Measurements from ENCODE around the gene KIF21B. TPM values are rescaled to one million over a fixed set of nuclear protein-coding genes. Genes with fewer than 3 reads are reported as not detected.

KIF21B gene
- total and polyA plus RNA-seq, 9 of the 15 experiments (the other 6 are each of a cell fraction or from before 2014, with no cell fraction given): 0.46 to 13.4 (median 5.9) TPM

DNA sequence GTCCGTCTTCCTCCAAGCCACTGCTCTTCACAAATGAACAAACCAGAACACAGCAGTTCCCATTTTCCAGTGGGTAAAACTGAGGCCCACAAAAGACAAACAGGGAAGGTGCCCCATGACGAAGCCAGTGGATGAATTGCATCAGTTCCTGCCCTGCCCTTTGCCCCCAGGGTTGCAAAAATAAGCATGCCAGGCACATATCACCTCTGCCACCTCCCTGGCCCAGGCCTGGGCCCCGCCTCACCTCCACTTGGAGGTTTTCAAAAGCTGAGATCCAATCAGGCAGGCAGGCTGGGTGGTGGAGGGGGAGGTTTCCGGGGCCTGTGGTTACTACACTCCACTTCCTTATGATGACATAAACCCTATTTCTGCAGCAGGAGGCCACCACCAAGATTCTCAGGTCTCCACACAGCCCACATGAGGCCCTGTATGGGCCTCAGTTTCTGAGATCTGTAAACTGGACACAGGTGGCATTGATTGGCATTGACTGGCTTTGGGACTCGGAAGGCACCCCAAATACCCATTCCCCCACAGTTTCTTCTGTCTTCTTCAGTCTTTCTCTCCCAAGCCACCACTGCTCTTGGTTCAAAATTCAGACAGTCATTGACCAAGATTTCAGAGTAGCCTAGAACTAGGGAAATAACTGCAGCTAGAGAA is 4.1 kb downstream of the KIF21B start (continued):
- TF ChIP-seq, protein P1, sequence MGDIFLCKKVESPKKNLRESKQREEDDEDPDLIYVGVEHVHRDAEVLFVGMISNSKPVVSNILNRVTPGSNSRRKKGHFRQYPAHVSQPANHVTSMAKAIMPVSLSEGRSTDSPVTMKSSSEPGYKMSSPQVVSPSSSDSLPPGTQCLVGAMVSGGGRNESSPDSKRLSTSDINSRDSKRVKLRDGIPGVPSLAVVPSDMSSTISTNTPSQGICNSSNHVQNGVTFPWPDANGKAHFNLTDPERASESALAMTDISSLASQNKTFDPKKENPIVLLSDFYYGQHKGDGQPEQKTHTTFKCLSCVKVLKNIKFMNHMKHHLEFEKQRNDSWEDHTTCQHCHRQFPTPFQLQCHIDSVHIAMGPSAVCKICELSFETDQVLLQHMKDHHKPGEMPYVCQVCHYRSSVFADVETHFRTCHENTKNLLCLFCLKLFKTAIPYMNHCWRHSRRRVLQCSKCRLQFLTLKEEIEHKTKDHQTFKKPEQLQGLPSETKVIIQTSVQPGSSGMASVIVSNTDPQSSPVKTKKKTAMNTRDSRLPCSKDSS (IDR thresholded peaks at IDR 0.05; ENCODE audit: low read depth, partially characterized antibody): no peak
- TF ChIP-seq MEF2D (tag; conservative IDR thresholded peaks at IDR 0.05; ENCODE audit: low read depth): no peak
- peak in 1 of 2 experiments; percentile 59; a peak in 1 of 4 replicates for TF ChIP-seq MAZ (CRISPR knock-in tag; conservative IDR thresholded peaks at IDR 0.05 in 1 of 2, IDR thresholded peaks at IDR 0.05 in 1 of 2)
- peak; percentile 81 for TF ChIP-seq ELF1 (tag; IDR thresholded peaks at IDR 0.05)
- no peak for TF ChIP-seq ZNF77 (CRISPR knock-in tag; IDR thresholded peaks at IDR 0.05)
- no peak for TF ChIP-seq HSF4 (CRISPR knock-in tag; IDR thresholded peaks at IDR 0.05; ENCODE audit: borderline replicate concordance)
- TF ChIP-seq, protein P2, sequence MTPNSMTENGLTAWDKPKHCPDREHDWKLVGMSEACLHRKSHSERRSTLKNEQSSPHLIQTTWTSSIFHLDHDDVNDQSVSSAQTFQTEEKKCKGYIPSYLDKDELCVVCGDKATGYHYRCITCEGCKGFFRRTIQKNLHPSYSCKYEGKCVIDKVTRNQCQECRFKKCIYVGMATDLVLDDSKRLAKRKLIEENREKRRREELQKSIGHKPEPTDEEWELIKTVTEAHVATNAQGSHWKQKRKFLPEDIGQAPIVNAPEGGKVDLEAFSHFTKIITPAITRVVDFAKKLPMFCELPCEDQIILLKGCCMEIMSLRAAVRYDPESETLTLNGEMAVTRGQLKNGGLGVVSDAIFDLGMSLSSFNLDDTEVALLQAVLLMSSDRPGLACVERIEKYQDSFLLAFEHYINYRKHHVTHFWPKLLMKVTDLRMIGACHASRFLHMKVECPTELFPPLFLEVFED (CRISPR knock-in tag; conservative IDR thresholded peaks at IDR 0.05): no peak
- TF ChIP-seq NFYB (IDR thresholded peaks at IDR 0.05; ENCODE audit: extremely low read depth, insufficient read length): peak; percentile 36
- TF ChIP-seq ZNF316 (IDR thresholded peaks at IDR 0.05): no peak
- no peak for TF ChIP-seq STAG1 (CRISPR knock-in tag; IDR thresholded peaks at IDR 0.05; ENCODE audit: borderline replicate concordance)
- TF ChIP-seq ZNF232 (CRISPR knock-in tag; IDR thresholded peaks at IDR 0.05): no peak
- TF ChIP-seq KDM5B (IDR thresholded peaks at IDR 0.05; ENCODE audit: insufficient replicate concordance, low read depth, low read length): peak; percentile 3
- TF ChIP-seq, protein P3, sequence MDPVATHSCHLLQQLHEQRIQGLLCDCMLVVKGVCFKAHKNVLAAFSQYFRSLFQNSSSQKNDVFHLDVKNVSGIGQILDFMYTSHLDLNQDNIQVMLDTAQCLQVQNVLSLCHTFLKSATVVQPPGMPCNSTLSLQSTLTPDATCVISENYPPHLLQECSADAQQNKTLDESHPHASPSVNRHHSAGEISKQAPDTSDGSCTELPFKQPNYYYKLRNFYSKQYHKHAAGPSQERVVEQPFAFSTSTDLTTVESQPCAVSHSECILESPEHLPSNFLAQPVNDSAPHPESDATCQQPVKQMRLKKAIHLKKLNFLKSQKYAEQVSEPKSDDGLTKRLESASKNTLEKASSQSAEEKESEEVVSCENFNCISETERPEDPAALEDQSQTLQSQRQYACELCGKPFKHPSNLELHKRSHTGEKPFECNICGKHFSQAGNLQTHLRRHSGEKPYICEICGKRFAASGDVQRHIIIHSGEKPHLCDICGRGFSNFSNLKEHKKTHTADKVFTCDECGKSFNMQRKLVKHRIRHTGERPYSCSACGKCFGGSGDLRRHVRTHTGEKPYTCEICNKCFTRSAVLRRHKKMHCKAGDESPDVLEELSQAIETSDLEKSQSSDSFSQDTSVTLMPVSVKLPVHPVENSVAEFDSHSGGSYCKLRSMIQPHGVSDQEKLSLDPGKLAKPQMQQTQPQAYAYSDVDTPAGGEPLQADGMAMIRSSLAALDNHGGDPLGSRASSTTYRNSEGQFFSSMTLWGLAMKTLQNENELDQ (CRISPR knock-in tag; IDR thresholded peaks at IDR 0.05; ENCODE audit: borderline replicate concordance): no peak
- TF ChIP-seq, protein P4, sequence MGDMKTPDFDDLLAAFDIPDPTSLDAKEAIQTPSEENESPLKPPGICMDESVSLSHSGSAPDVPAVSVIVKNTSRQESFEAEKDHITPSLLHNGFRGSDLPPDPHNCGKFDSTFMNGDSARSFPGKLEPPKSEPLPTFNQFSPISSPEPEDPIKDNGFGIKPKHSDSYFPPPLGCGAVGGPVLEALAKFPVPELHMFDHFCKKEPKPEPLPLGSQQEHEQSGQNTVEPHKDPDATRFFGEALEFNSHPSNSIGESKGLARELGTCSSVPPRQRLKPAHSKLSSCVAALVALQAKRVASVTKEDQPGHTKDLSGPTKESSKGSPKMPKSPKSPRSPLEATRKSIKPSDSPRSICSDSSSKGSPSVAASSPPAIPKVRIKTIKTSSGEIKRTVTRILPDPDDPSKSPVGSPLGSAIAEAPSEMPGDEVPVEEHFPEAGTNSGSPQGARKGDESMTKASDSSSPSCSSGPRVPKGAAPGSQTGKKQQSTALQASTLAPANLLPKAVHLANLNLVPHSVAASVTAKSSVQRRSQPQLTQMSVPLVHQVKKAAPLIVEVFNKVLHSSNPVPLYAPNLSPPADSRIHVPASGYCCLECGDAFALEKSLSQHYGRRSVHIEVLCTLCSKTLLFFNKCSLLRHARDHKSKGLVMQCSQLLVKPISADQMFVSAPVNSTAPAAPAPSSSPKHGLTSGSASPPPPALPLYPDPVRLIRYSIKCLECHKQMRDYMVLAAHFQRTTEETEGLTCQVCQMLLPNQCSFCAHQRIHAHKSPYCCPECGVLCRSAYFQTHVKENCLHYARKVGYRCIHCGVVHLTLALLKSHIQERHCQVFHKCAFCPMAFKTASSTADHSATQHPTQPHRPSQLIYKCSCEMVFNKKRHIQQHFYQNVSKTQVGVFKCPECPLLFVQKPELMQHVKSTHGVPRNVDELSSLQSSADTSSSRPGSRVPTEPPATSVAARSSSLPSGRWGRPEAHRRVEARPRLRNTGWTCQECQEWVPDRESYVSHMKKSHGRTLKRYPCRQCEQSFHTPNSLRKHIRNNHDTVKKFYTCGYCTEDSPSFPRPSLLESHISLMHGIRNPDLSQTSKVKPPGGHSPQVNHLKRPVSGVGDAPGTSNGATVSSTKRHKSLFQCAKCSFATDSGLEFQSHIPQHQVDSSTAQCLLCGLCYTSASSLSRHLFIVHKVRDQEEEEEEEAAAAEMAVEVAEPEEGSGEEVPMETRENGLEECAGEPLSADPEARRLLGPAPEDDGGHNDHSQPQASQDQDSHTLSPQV (IDR thresholded peaks at IDR 0.05): peak; percentile 72
- TF ChIP-seq MYC (IDR thresholded peaks at IDR 0.05; ENCODE audit: low read depth, low read length): peak; percentile 73; the same call in 1 of the 2 replicates
- TF ChIP-seq MYC (CRISPR knock-in tag; IDR thresholded peaks at IDR 0.05; ENCODE audit: borderline replicate concordance, low read depth): no peak
- TF ChIP-seq PHF20 (IDR thresholded peaks at IDR 0.05; ENCODE audit: partially characterized antibody): no peak
- TF ChIP-seq TRIM28 (IDR thresholded peaks at IDR 0.05): no peak
- TF ChIP-seq PCBP1 (IDR thresholded peaks at IDR 0.05; ENCODE audit: low read depth, low read length, poor library complexity, severe bottlenecking): no peak
